Measurements from ENCODE around the gene CLSTN3.
A peak's percentile ranks its signal among the peaks of the same experiment; 100 is the strongest.

The CLSTN3 gene

GRCh38 chr12:7125632-7126227, 4.4 kb upstream of the CLSTN3 start:
- no peak for DNase-seq (ENCODE audit: low read depth)

GRCh38 chr12:7127916-7128626, 2.1 kb upstream of the CLSTN3 start:
- no peak for DNase-seq (ENCODE audit: low read depth)

GRCh38 chr12:7128681-7129286, 1.4 kb upstream of the CLSTN3 start, which contains the start of gene RBP5:
Gene RBP5, minus strand, starts transcription at chr12:7128889. Its CDS starts 114 bp downstream, at chr12:7128775.
- DNase-seq (ENCODE audit: low read depth): no peak

GRCh38 chr12:7129287-7129871, 792 bp upstream of the CLSTN3 start:
- DNase-seq (ENCODE audit: low read depth): no peak

- DNase-seq (ENCODE audit: low read depth): peak; percentile 53
Measured at GRCh38 chr12:7130701-7131501, 730 bp downstream of the CLSTN3 start.

GRCh38 chr12:7131502-7131866, 1.3 kb downstream of the CLSTN3 start:
- no peak for DNase-seq (ENCODE audit: low read depth)

GRCh38 chr12:7134396-7135166, 4.4 kb downstream of the CLSTN3 start:
- no peak for DNase-seq (ENCODE audit: low read depth)

- DNase-seq (ENCODE audit: low read depth): no peak
Measured at GRCh38 chr12:7136071-7136470, 5.9 kb downstream of the CLSTN3 start.

- DNase-seq (ENCODE audit: low read depth): no peak
Measured at GRCh38 chr12:7136676-7137075, 6.5 kb downstream of the CLSTN3 start.

- DNase-seq (ENCODE audit: low read depth): no peak
Measured at GRCh38 chr12:7137908-7138307, 7.7 kb downstream of the CLSTN3 start.

- no peak for DNase-seq (ENCODE audit: low read depth)
Measured at GRCh38 chr12:7139200-7139599, 9.0 kb downstream of the CLSTN3 start.

GRCh38 chr12:7141351-7142005, 11.3 kb downstream of the CLSTN3 start:
- DNase-seq (ENCODE audit: low read depth): no peak

GRCh38 chr12:7142056-7142644, 12.0 kb downstream of the CLSTN3 start:
- peak; percentile 52 for DNase-seq (ENCODE audit: low read depth)

- DNase-seq (ENCODE audit: low read depth): no peak
Measured at GRCh38 chr12:7142809-7143465, 12.8 kb downstream of the CLSTN3 start.

- no peak for DNase-seq (ENCODE audit: low read depth)
Measured at GRCh38 chr12:7143564-7143963, 13.4 kb downstream of the CLSTN3 start.

GRCh38 chr12:7144414-7145120, 14.4 kb downstream of the CLSTN3 start:
- DNase-seq (ENCODE audit: low read depth): peak; percentile 42

GRCh38 chr12:7145671-7146070, 15.5 kb downstream of the CLSTN3 start:
- DNase-seq (ENCODE audit: low read depth): no peak

- DNase-seq (ENCODE audit: low read depth): no peak
Measured at GRCh38 chr12:7146228-7146627, 16.1 kb downstream of the CLSTN3 start.

- no peak for DNase-seq (ENCODE audit: low read depth)
Measured at GRCh38 chr12:7146906-7147305, 16.7 kb downstream of the CLSTN3 start.

All from iris pigment epithelial cell (primary cell).